Activated CD4-positive, alpha-beta memory T cell treated with anti-CD3 and anti-CD28 coated beads, Interleukin-2, amount 10 ng/mL, durations not matched to agents 7 days and 5 days (primary cell): ENCODE measurements around the gene PLA2G15. TPM values are rescaled to one million over a fixed set of nuclear protein-coding genes. Genes with fewer than 3 reads are reported as not detected.
A peak's percentile ranks its signal among the peaks of the same experiment; 100 is the strongest.

ENCODE experiments used
- CTCF ChIA-PET: fragments of 350-600 bp; sonication (Branson Sonifier 250); formaldehyde crosslinking; loops from one replicate; lab custom pipeline; 2021; ENCODE audit warnings: antibody characterized with exemption, inconsistent platforms; lab: Charles Lee
- POLR2A ChIA-PET: fragments of 350-600 bp; sonication (Branson Sonifier 250); formaldehyde crosslinking; loops from one replicate; lab custom pipeline; 2021; ENCODE audit warnings: antibody characterized with exemption; lab: Charles Lee
- DNase-seq: peaks from one replicate; pipeline ENCODE4 v3.0.0-alpha.2; 2020
- H3K27ac Mint-ChIP-seq: one replicate; pipeline ENCODE4 v1.8.0; 2021; ENCODE audit warnings: mild to moderate bottlenecking, mixed read lengths
- H3K27me3 Mint-ChIP-seq: one replicate; pipeline ENCODE4 v1.8.0; 2021; ENCODE audit warnings: mixed read lengths
- H3K36me3 Mint-ChIP-seq: one replicate; pipeline ENCODE4 v1.8.0; 2021; ENCODE audit warnings: low read depth, mixed read lengths
- H3K4me1 Mint-ChIP-seq: one replicate; pipeline ENCODE4 v1.8.0; 2021; ENCODE audit warnings: mixed read lengths
- H3K4me3 Mint-ChIP-seq: one replicate; pipeline ENCODE4 v1.8.0; 2021; ENCODE audit warnings: mild to moderate bottlenecking, mixed read lengths
- H3K9me3 Mint-ChIP-seq: one replicate; pipeline ENCODE4 v1.8.0; 2021; ENCODE audit warnings: mixed read lengths
- total RNA-seq, 2 experiments: library from RNA; stranded (reverse); gene quantifications; one replicate each; pipeline ENCODE4 v1.2.3, GENCODE V29; 2021

Gene PLA2G15
- total RNA-seq, 2 experiments from 2014 or later, result 7.4 to 7.5 TPM

- peaks cover 4% of the 10 kb centered on the region for H3K27me3 Mint-ChIP-seq
- H3K36me3 Mint-ChIP-seq, result peaks cover 12% of the 10 kb centered on the region
- ChIA-PET CTCF (interaction anchor here (1.2 kb wide), 1 partner anchor 95 kb away, joined by 6 read pairs; no protein-coding TSS in a partner anchor), POLR2A (interaction anchor here (1.3 kb wide), 1 partner anchor 51 kb away, joined by 3 read pairs; no protein-coding TSS in a partner anchor)
- no peak overlapping the region for H3K4me3 Mint-ChIP-seq
- no peak for DNase-seq
- H3K9me3 Mint-ChIP-seq, result no peaks in the 10 kb centered on the region
- peaks cover 30% of the 10 kb centered on the region for H3K4me1 Mint-ChIP-seq
- no peak overlapping the region for H3K27ac Mint-ChIP-seq
Measured at GRCh38 chr16:68234188-68235107, 10.7 kb upstream of the PLA2G15 start.

GRCh38 chr16:68235108-68235886, 9.9 kb upstream of the PLA2G15 start:
- no peak for DNase-seq
- Mint-ChIP-seq H3K4me1 (peaks cover 32% of the 10 kb centered on the region), H3K36me3 (peaks cover 11% of the 10 kb centered on the region), H3K9me3 (no peaks in the 10 kb centered on the region), H3K4me3 (peak overlapping the region; percentile 1), H3K27ac (no peak overlapping the region), H3K27me3 (peaks cover 4% of the 10 kb centered on the region)
- CTCF ChIA-PET, result interaction anchor here (1.2 to 2.4 kb wide), 2 partner anchors 29 to 94 kb away, joined by 6 to 7 read pairs; partner anchors contain the start of gene SLC7A6
- POLR2A ChIA-PET, result interaction anchor here (1.3 to 1.9 kb wide), 3 partner anchors 11 to 50 kb away, joined by 3 to 9 read pairs (median 3); partner anchors contain the start of gene PLA2G15

GRCh38 chr16:68235887-68236136, 9.4 kb upstream of the PLA2G15 start, which contains the start of gene ESRP2:
Gene ESRP2 (minus strand): TSS chr16:68236127. CDS start chr16:68236045, 82 bp downstream.
- no peak within 1 kb of the TSS for H3K27ac Mint-ChIP-seq
- H3K9me3 Mint-ChIP-seq, result no peaks in the 10 kb centered on the region
- no peak for DNase-seq
- CTCF ChIA-PET, result interaction anchor here (2.4 kb wide), 1 partner anchor 28 kb away, joined by 7 read pairs; the partner anchor contains the start of gene SLC7A6
- H3K4me3 Mint-ChIP-seq, result peak within 1 kb of the TSS; percentile 96
- H3K36me3 Mint-ChIP-seq, result peaks cover 6% of the 10 kb centered on the region
- peaks cover 4% of the 10 kb centered on the region for H3K27me3 Mint-ChIP-seq
- peaks cover 32% of the 10 kb centered on the region for H3K4me1 Mint-ChIP-seq
- POLR2A ChIA-PET, result interaction anchor here (1.3 to 1.9 kb wide), 3 partner anchors 10 to 50 kb away, joined by 3 to 9 read pairs (median 3); partner anchors contain the start of gene PLA2G15

GRCh38 chr16:68236137-68236825, 8.9 kb upstream of the PLA2G15 start:
- Mint-ChIP-seq H3K9me3 (no peaks in the 10 kb centered on the region), H3K36me3 (peaks cover 5% of the 10 kb centered on the region), H3K27ac (no peak overlapping the region), H3K27me3 (peaks cover 4% of the 10 kb centered on the region), H3K4me3 (peak overlapping the region; percentile 96), H3K4me1 (peaks cover 32% of the 10 kb centered on the region)
- no peak for DNase-seq
- CTCF ChIA-PET, result interaction anchor here (0.8 to 2.4 kb wide), 3 partner anchors 28 to 142 kb away, joined by 3 to 7 read pairs (median 3); partner anchors contain the start of gene SLC7A6
- POLR2A ChIA-PET, result interaction anchor here (0.6 to 1.9 kb wide), 4 partner anchors 9 to 75 kb away, joined by 3 to 9 read pairs (median 4); partner anchors contain the start of genes PLA2G15, PRMT7 and SLC7A6OS

GRCh38 chr16:68236826-68237242, 8.3 kb upstream of the PLA2G15 start:
- CTCF ChIA-PET, result interaction anchor here (0.8 to 2.4 kb wide), 4 partner anchors 25 to 143 kb away, joined by 3 to 7 read pairs (median 4); partner anchors contain the start of gene SLC7A6
- peaks cover 32% of the 10 kb centered on the region for H3K4me1 Mint-ChIP-seq
- DNase-seq, result no peak
- H3K36me3 Mint-ChIP-seq, result peaks cover 5% of the 10 kb centered on the region
- H3K4me3 Mint-ChIP-seq, result peak overlapping the region; percentile 96
- no peaks in the 10 kb centered on the region for H3K9me3 Mint-ChIP-seq
- H3K27me3 Mint-ChIP-seq, result peaks cover 4% of the 10 kb centered on the region
- POLR2A ChIA-PET, result interaction anchor here (0.6 to 1.9 kb wide), 5 partner anchors 9 to 119 kb away, joined by 3 to 9 read pairs (median 3); partner anchors contain the start of genes PLA2G15, PRMT7 and SLC7A6OS
- H3K27ac Mint-ChIP-seq, result no peak overlapping the region

- DNase-seq, result peak; percentile 90
- H3K9me3 Mint-ChIP-seq, result no peaks in the 10 kb centered on the region
- ChIA-PET CTCF (interaction anchor here (0.8 to 2.4 kb wide), 6 partner anchors 24 to 144 kb away, joined by 3 to 12 read pairs (median 6); partner anchors contain the start of gene SLC7A6), POLR2A (interaction anchor here (0.9 to 1.9 kb wide), 3 partner anchors 8 to 118 kb away, joined by 3 to 9 read pairs (median 4); partner anchors contain the start of genes PLA2G15, PRMT7 and SLC7A6OS)
- peak overlapping the region; percentile 85 for H3K27ac Mint-ChIP-seq
- peaks cover 4% of the 10 kb centered on the region for H3K27me3 Mint-ChIP-seq
- peaks cover 5% of the 10 kb centered on the region for H3K36me3 Mint-ChIP-seq
- H3K4me1 Mint-ChIP-seq, result peaks cover 32% of the 10 kb centered on the region
- H3K4me3 Mint-ChIP-seq, result peak overlapping the region; percentile 96
Measured at GRCh38 chr16:68237243-68238028, 7.7 kb upstream of the PLA2G15 start.

- peak overlapping the region; percentile 85 for H3K27ac Mint-ChIP-seq
- ChIA-PET POLR2A (interaction anchor here (1.8 kb wide), 1 partner anchor 73 kb away, joined by 4 read pairs; the partner anchor contains the start of genes PRMT7 and SLC7A6OS), CTCF (interaction anchor here (1.2 to 2.4 kb wide), 4 partner anchors 10 to 90 kb away, joined by 4 to 12 read pairs (median 7); partner anchors contain the start of gene SLC7A6)
- peaks cover 4% of the 10 kb centered on the region for H3K27me3 Mint-ChIP-seq
- peaks cover 32% of the 10 kb centered on the region for H3K4me1 Mint-ChIP-seq
- H3K4me3 Mint-ChIP-seq, result peak overlapping the region; percentile 96
- H3K9me3 Mint-ChIP-seq, result no peaks in the 10 kb centered on the region
- no peak for DNase-seq
- peaks cover 3% of the 10 kb centered on the region for H3K36me3 Mint-ChIP-seq
Measured at GRCh38 chr16:68238029-68238345, 7.2 kb upstream of the PLA2G15 start.

- Mint-ChIP-seq H3K36me3 (no peaks in the 10 kb centered on the region), H3K4me1 (peaks cover 39% of the 10 kb centered on the region), H3K27me3 (peaks cover 1% of the 10 kb centered on the region), H3K9me3 (no peaks in the 10 kb centered on the region), H3K4me3 (no peak overlapping the region), H3K27ac (no peak overlapping the region)
- POLR2A ChIA-PET, result no interaction called here
- no peak for DNase-seq
- CTCF ChIA-PET, result interaction anchor here (0.7 to 3.6 kb wide), 6 partner anchors 20 to 1046 kb away, joined by 3 to 15 read pairs (median 4); partner anchors contain the start of gene SLC7A6
Measured at GRCh38 chr16:68242085-68242484, 3.1 kb upstream of the PLA2G15 start.

GRCh38 chr16:68242926-68243858, 2.0 kb upstream of the PLA2G15 start:
- Mint-ChIP-seq H3K27me3 (peaks cover 1% of the 10 kb centered on the region), H3K27ac (no peak overlapping the region), H3K9me3 (no peaks in the 10 kb centered on the region), H3K36me3 (no peaks in the 10 kb centered on the region), H3K4me3 (peak overlapping the region; percentile 96), H3K4me1 (peaks cover 30% of the 10 kb centered on the region)
- ChIA-PET POLR2A (interaction anchor here (0.6 to 0.7 kb wide), 2 partner anchors 33 to 139 kb away, joined by 3 to 5 read pairs; no protein-coding TSS in a partner anchor), CTCF (interaction anchor here (0.7 to 3.6 kb wide), 8 partner anchors 15 to 1045 kb away, joined by 3 to 19 read pairs (median 6); partner anchors contain the start of gene SLC7A6)
- DNase-seq, result no peak

GRCh38 chr16:68244481-68244902, 681 bp upstream of the PLA2G15 start:
- H3K27me3 Mint-ChIP-seq, result peaks cover 1% of the 10 kb centered on the region
- ChIA-PET CTCF (interaction anchor here (0.7 to 3.6 kb wide), 5 partner anchors 13 to 84 kb away, joined by 5 to 19 read pairs (median 8); partner anchors contain the start of gene SLC7A6), POLR2A (interaction anchor here (0.9 to 2.3 kb wide), 7 partner anchors 8 to 308 kb away, joined by 3 to 11 read pairs (median 4); partner anchors contain the start of genes ESRP2, PRMT7, PSMB10 and SLC7A6)
- peak overlapping the region; percentile 96 for H3K4me3 Mint-ChIP-seq
- no peaks in the 10 kb centered on the region for H3K36me3 Mint-ChIP-seq
- no peaks in the 10 kb centered on the region for H3K9me3 Mint-ChIP-seq
- DNase-seq, result no peak
- H3K4me1 Mint-ChIP-seq, result peaks cover 25% of the 10 kb centered on the region
- peak overlapping the region; percentile 79 for H3K27ac Mint-ChIP-seq
